WTC11 (cell line): ENCODE measurements around the gene DDX10.

Experiments
- FOXK1 ChIP-seq: sonication (generic); formaldehyde crosslinking; IDR thresholded peaks from 2 replicates; pipeline ENCODE4 v1.8.0; 2022; ENCODE audit warnings: mild to moderate bottlenecking, moderate library complexity, missing genetic modification reagents
- SP1 ChIP-seq: sonication (generic); formaldehyde crosslinking; conservative IDR thresholded peaks from 2 replicates; pipeline ENCODE4 v1.8.1; 2022; ENCODE audit warnings: missing genetic modification reagents
- TEAD1 ChIP-seq: sonication (generic); formaldehyde crosslinking; IDR thresholded peaks from 2 replicates; pipeline ENCODE4 v1.8.0; 2022; ENCODE audit warnings: mild to moderate bottlenecking, missing genetic modification reagents
- TF ChIP-seq, protein P1 (sequence below): fragments of 200-600 bp; IDR thresholded peaks from 2 replicates; pipeline ENCODE4 v1.8.0; 2022; ENCODE audit warnings: antibody characterized with exemption
- TF ChIP-seq, protein P2 (sequence below): sonication (generic); formaldehyde crosslinking; IDR thresholded peaks from 2 replicates; pipeline ENCODE4 v1.8.1; 2023; ENCODE audit warnings: mild to moderate bottlenecking, missing genetic modification reagents, moderate library complexity
- TF ChIP-seq, protein P3 (sequence below): sonication (generic); formaldehyde crosslinking; IDR thresholded peaks from 2 replicates; pipeline ENCODE4 v1.8.1; 2023; ENCODE audit warnings: mild to moderate bottlenecking, missing genetic modification reagents
- TF ChIP-seq, protein P4 (sequence below): sonication (generic); formaldehyde crosslinking; IDR thresholded peaks from 2 replicates; pipeline ENCODE4 v1.8.1; 2022; ENCODE audit warnings: low read depth, missing genetic modification reagents, borderline replicate concordance
- TF ChIP-seq, protein P5 (sequence below): sonication (generic); formaldehyde crosslinking; IDR thresholded peaks from 2 replicates; pipeline ENCODE4 v1.8.1; 2022; ENCODE audit warnings: low read depth, mild to moderate bottlenecking, moderate library complexity, missing genetic modification reagents, borderline replicate concordance
- TF ChIP-seq, protein P6 (sequence below): sonication (generic); formaldehyde crosslinking; conservative IDR thresholded peaks from 2 replicates; pipeline ENCODE4 v1.8.1; 2023; ENCODE audit warnings: mild to moderate bottlenecking, low read depth, missing genetic modification reagents, moderate library complexity
- TF ChIP-seq, protein P7 (sequence below): sonication (generic); formaldehyde crosslinking; IDR thresholded peaks from 2 replicates; pipeline ENCODE4 v1.8.1; 2022; ENCODE audit warnings: mild to moderate bottlenecking, missing genetic modification reagents, moderate library complexity, borderline replicate concordance
- TF ChIP-seq, protein P8 (sequence below): sonication (generic); formaldehyde crosslinking; IDR thresholded peaks from 2 replicates; pipeline ENCODE4 v1.8.0; 2022; ENCODE audit warnings: mild to moderate bottlenecking, missing genetic modification reagents
- TF ChIP-seq, protein P9 (sequence below): sonication (generic); formaldehyde crosslinking; IDR thresholded peaks from 2 replicates; pipeline ENCODE4 v1.8.1; 2023; ENCODE audit warnings: mild to moderate bottlenecking, missing genetic modification reagents, moderate library complexity

DNA sequence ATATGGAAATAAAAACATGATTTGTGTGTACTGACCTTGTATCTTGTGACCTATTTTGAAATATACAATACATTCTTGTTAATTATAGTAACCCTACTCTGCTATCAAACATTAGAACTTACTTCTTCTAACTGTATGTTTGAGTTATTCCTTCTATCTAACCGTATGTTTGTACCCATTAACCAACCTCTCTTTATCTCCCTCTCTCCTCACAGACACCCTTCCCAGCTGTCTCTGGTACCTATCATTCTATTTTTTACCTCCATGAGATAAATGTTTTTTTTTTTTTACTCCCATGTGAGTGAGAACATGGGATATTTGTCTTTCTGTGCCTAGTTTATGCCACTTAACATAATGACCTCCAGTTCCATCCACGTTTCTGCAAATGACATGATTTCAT lies 128.7 kb downstream of the DDX10 start:
- TF ChIP-seq, protein P1, sequence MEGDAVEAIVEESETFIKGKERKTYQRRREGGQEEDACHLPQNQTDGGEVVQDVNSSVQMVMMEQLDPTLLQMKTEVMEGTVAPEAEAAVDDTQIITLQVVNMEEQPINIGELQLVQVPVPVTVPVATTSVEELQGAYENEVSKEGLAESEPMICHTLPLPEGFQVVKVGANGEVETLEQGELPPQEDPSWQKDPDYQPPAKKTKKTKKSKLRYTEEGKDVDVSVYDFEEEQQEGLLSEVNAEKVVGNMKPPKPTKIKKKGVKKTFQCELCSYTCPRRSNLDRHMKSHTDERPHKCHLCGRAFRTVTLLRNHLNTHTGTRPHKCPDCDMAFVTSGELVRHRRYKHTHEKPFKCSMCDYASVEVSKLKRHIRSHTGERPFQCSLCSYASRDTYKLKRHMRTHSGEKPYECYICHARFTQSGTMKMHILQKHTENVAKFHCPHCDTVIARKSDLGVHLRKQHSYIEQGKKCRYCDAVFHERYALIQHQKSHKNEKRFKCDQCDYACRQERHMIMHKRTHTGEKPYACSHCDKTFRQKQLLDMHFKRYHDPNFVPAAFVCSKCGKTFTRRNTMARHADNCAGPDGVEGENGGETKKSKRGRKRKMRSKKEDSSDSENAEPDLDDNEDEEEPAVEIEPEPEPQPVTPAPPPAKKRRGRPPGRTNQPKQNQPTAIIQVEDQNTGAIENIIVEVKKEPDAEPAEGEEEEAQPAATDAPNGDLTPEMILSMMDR = no peak
- TF ChIP-seq, protein P2, sequence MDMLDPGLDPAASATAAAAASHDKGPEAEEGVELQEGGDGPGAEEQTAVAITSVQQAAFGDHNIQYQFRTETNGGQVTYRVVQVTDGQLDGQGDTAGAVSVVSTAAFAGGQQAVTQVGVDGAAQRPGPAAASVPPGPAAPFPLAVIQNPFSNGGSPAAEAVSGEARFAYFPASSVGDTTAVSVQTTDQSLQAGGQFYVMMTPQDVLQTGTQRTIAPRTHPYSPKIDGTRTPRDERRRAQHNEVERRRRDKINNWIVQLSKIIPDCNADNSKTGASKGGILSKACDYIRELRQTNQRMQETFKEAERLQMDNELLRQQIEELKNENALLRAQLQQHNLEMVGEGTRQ (CRISPR knock-in tag) = no peak
- TF ChIP-seq, protein P3, sequence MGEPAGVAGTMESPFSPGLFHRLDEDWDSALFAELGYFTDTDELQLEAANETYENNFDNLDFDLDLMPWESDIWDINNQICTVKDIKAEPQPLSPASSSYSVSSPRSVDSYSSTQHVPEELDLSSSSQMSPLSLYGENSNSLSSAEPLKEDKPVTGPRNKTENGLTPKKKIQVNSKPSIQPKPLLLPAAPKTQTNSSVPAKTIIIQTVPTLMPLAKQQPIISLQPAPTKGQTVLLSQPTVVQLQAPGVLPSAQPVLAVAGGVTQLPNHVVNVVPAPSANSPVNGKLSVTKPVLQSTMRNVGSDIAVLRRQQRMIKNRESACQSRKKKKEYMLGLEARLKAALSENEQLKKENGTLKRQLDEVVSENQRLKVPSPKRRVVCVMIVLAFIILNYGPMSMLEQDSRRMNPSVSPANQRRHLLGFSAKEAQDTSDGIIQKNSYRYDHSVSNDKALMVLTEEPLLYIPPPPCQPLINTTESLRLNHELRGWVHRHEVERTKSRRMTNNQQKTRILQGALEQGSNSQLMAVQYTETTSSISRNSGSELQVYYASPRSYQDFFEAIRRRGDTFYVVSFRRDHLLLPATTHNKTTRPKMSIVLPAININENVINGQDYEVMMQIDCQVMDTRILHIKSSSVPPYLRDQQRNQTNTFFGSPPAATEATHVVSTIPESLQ (CRISPR knock-in tag) = no peak
- TF ChIP-seq, protein P4, sequence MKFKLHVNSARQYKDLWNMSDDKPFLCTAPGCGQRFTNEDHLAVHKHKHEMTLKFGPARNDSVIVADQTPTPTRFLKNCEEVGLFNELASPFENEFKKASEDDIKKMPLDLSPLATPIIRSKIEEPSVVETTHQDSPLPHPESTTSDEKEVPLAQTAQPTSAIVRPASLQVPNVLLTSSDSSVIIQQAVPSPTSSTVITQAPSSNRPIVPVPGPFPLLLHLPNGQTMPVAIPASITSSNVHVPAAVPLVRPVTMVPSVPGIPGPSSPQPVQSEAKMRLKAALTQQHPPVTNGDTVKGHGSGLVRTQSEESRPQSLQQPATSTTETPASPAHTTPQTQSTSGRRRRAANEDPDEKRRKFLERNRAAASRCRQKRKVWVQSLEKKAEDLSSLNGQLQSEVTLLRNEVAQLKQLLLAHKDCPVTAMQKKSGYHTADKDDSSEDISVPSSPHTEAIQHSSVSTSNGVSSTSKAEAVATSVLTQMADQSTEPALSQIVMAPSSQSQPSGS (CRISPR knock-in tag) = no peak
- TF ChIP-seq, protein P5, sequence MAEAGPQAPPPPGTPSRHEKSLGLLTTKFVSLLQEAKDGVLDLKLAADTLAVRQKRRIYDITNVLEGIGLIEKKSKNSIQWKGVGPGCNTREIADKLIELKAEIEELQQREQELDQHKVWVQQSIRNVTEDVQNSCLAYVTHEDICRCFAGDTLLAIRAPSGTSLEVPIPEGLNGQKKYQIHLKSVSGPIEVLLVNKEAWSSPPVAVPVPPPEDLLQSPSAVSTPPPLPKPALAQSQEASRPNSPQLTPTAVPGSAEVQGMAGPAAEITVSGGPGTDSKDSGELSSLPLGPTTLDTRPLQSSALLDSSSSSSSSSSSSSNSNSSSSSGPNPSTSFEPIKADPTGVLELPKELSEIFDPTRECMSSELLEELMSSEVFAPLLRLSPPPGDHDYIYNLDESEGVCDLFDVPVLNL = no peak
- TF ChIP-seq FOXK1 (CRISPR knock-in tag) (no peak), SP1 (CRISPR knock-in tag) (no peak), TEAD1 (no peak)
- TF ChIP-seq, protein P6, sequence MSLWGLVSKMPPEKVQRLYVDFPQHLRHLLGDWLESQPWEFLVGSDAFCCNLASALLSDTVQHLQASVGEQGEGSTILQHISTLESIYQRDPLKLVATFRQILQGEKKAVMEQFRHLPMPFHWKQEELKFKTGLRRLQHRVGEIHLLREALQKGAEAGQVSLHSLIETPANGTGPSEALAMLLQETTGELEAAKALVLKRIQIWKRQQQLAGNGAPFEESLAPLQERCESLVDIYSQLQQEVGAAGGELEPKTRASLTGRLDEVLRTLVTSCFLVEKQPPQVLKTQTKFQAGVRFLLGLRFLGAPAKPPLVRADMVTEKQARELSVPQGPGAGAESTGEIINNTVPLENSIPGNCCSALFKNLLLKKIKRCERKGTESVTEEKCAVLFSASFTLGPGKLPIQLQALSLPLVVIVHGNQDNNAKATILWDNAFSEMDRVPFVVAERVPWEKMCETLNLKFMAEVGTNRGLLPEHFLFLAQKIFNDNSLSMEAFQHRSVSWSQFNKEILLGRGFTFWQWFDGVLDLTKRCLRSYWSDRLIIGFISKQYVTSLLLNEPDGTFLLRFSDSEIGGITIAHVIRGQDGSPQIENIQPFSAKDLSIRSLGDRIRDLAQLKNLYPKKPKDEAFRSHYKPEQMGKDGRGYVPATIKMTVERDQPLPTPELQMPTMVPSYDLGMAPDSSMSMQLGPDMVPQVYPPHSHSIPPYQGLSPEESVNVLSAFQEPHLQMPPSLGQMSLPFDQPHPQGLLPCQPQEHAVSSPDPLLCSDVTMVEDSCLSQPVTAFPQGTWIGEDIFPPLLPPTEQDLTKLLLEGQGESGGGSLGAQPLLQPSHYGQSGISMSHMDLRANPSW = no peak
- TF ChIP-seq, protein P7, sequence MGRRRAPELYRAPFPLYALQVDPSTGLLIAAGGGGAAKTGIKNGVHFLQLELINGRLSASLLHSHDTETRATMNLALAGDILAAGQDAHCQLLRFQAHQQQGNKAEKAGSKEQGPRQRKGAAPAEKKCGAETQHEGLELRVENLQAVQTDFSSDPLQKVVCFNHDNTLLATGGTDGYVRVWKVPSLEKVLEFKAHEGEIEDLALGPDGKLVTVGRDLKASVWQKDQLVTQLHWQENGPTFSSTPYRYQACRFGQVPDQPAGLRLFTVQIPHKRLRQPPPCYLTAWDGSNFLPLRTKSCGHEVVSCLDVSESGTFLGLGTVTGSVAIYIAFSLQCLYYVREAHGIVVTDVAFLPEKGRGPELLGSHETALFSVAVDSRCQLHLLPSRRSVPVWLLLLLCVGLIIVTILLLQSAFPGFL (CRISPR knock-in tag) = no peak
- TF ChIP-seq, protein P8, sequence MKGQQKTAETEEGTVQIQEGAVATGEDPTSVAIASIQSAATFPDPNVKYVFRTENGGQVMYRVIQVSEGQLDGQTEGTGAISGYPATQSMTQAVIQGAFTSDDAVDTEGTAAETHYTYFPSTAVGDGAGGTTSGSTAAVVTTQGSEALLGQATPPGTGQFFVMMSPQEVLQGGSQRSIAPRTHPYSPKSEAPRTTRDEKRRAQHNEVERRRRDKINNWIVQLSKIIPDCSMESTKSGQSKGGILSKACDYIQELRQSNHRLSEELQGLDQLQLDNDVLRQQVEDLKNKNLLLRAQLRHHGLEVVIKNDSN (CRISPR knock-in tag) = no peak
- TF ChIP-seq, protein P9, sequence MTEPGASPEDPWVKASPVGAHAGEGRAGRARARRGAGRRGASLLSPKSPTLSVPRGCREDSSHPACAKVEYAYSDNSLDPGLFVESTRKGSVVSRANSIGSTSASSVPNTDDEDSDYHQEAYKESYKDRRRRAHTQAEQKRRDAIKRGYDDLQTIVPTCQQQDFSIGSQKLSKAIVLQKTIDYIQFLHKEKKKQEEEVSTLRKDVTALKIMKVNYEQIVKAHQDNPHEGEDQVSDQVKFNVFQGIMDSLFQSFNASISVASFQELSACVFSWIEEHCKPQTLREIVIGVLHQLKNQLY (CRISPR knock-in tag) = no peak
